Neural cell (in vitro differentiated cells): ENCODE data around the gene CIROP. TPM values are rescaled to one million over a fixed set of nuclear protein-coding genes. Genes with fewer than 3 reads are reported as not detected.

ENCODE experiments used
- H2AFZ ChIP-seq: fragments of 200-600, 300-800 bp; sonication (generic), shearing (Covaris generic); 2 replicates; pipeline ENCODE4 v1.6.0; 2014; ENCODE audit warnings: low read depth, mild to moderate bottlenecking, antibody characterized with exemption, low read length, moderate library complexity
- H3F3A ChIP-seq: fragments of 200-600 bp; shearing (Covaris generic); 2 replicates; pipeline ENCODE4 v1.6.1; 2016; ENCODE audit warnings: mild to moderate bottlenecking, moderate library complexity, mixed read lengths, antibody characterized with exemption, low read length; ENCODE audit not compliant: insufficient read depth, poor library complexity, severe bottlenecking
- H3K27ac ChIP-seq: fragments of 200-600, 300-800 bp; sonication (generic), shearing (Covaris generic); 2 replicates; pipeline ENCODE4 v1.5.1; 2014; ENCODE audit warnings: mild to moderate bottlenecking, low read length, moderate library complexity
- H3K27me3 ChIP-seq: fragments of 300-800, 200-600 bp; sonication (generic), shearing (Covaris generic); 2 replicates; pipeline ENCODE4 v1.6.0; 2014; ENCODE audit warnings: mild to moderate bottlenecking, low read depth, low read length, moderate library complexity; ENCODE audit not compliant: insufficient read depth
- H3K36me3 ChIP-seq: fragments of 300-800, 200-600 bp; sonication (generic), shearing (Covaris generic); 2 replicates; pipeline ENCODE4 v1.5.1; 2014; ENCODE audit warnings: mild to moderate bottlenecking, antibody characterized with exemption, low read length, moderate library complexity; ENCODE audit not compliant: insufficient read depth
- H3K4me2 ChIP-seq: fragments of 300-800, 200-600 bp; sonication (generic), shearing (Covaris generic); 2 replicates; pipeline ENCODE4 v1.6.0; 2014; ENCODE audit warnings: mild to moderate bottlenecking, low read length
- H3K4me3 ChIP-seq: fragments of 300-800, 200-600 bp; sonication (generic), shearing (Covaris generic); 2 replicates; pipeline ENCODE4 v1.5.1; 2014; ENCODE audit warnings: mild to moderate bottlenecking, low read length, moderate library complexity
- H3K79me2 ChIP-seq: fragments of 200-600 bp; shearing (Covaris generic); replicated peaks from 2 replicates; pipeline ENCODE4 v1.6.0; 2014; ENCODE audit warnings: mild to moderate bottlenecking, low read length, moderate library complexity; ENCODE audit not compliant: insufficient read depth
- H3K9ac ChIP-seq: fragments of 300-800, 200-600 bp; sonication (generic), shearing (Covaris generic); 2 replicates; pipeline ENCODE4 v1.6.1; 2016; ENCODE audit warnings: mild to moderate bottlenecking, low read length, mixed read lengths
- H3K9me2 ChIP-seq: fragments of 200-600 bp; shearing (Covaris generic); 2 replicates; pipeline ENCODE4 v1.6.1; 2016; ENCODE audit warnings: mild to moderate bottlenecking, low read length, mixed read lengths; ENCODE audit not compliant: insufficient read depth
- H3K9me3 ChIP-seq: fragments of 200-600, 300-800 bp; sonication (generic), shearing (Covaris generic); 2 replicates; pipeline ENCODE4 v1.6.1; 2016; ENCODE audit warnings: mild to moderate bottlenecking, mixed run types, low read length, moderate library complexity, mixed read lengths
- H4K20me1 ChIP-seq: fragments of 200-600 bp; shearing (Covaris generic); 2 replicates; pipeline ENCODE4 v1.6.1; 2016; ENCODE audit warnings: mild to moderate bottlenecking, mixed run types; ENCODE audit not compliant: insufficient read depth
- EZH2 ChIP-seq: fragments of 200-600, 300-800 bp; shearing (Covaris generic), sonication (generic); IDR thresholded peaks from 2 replicates; pipeline ENCODE4 v1.6.1; 2014; ENCODE audit warnings: antibody characterized with exemption, low read length, borderline replicate concordance, mild to moderate bottlenecking; ENCODE audit not compliant: insufficient read depth, poor library complexity, severe bottlenecking
- MXI1 ChIP-seq: fragments of 450-650 bp; conservative IDR thresholded peaks from 2 replicates; pipeline ENCODE4 v1.6.1; 2014; ENCODE audit warnings: antibody characterized with exemption, mild to moderate bottlenecking; ENCODE audit not compliant: poor library complexity, severe bottlenecking
- POLR2AphosphoS5 ChIP-seq: IDR thresholded peaks from 2 replicates; pipeline ENCODE4 v1.6.1; 2012
- RAD21 ChIP-seq: fragments of 450-650 bp; conservative IDR thresholded peaks from 2 replicates; pipeline ENCODE4 v1.6.1; 2014; ENCODE audit warnings: antibody characterized with exemption, mild to moderate bottlenecking, moderate library complexity
- SMC3 ChIP-seq: fragments of 450-650 bp; conservative IDR thresholded peaks from 2 replicates; pipeline ENCODE4 v1.6.1; 2014; ENCODE audit warnings: antibody characterized with exemption, mild to moderate bottlenecking, moderate library complexity; ENCODE audit not compliant: poor library complexity
- TAF1 ChIP-seq: IDR thresholded peaks from 2 replicates; pipeline ENCODE4 v1.6.1; 2012; ENCODE audit warnings: low read depth
- polyA plus RNA-seq: library from polyadenylated mRNA; depleted of rRNA; stranded (reverse); fragments of >200 nt; gene quantifications from 2 replicates; pipeline ENCODE4 v1.2.3, GENCODE V29; 2014
- TF ChIP-seq, protein P1 (sequence below): fragments of 450-650 bp; IDR thresholded peaks from 2 replicates; pipeline ENCODE4 v1.5.1; 2014; ENCODE audit warnings: antibody characterized with exemption, mild to moderate bottlenecking, moderate library complexity; ENCODE audit not compliant: poor library complexity, severe bottlenecking
- TF ChIP-seq, protein P2 (sequence below): IDR thresholded peaks from 2 replicates; pipeline ENCODE4 v1.6.1; 2012; ENCODE audit warnings: borderline replicate concordance

Gene CIROP
- polyA plus RNA-seq, 1 donor from 2014 or later, result not detected

DNA sequence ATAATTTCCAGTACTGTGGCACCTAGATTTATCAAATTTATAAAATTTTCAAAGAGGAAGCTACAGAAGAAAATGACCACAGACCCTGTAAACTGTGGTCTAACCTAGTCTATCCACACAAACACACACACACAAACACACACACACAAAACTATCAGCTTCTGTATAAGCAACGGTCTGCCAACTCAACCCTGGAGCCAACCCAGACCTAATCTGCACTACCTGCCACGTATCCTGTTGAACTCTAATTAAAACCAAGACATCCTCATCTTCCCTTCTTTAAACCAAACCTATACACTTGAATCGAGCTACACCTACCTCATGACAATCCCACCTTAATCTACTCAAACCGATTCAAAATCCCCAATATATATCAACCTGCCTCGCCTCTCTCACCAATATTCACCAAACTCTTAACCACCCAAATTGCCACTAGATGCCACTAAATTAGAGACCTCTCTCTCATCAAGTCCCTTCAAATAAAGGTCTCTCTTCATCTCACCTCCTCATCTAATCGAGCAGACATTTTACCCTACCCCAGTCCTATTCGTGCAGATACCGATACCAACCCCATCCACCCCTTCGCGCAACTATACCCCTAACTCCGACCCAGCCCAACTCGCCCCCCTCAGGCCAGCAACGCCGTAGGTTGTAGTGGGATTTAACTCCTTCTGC is 10.7 kb downstream of the CIROP start:
- no peaks in the 10 kb centered on the region for H3K36me3 ChIP-seq
- no peaks in the 10 kb centered on the region for H3K9me3 ChIP-seq
- no peaks in the 10 kb centered on the region for H3K9me2 ChIP-seq
- peak overlapping the region; percentile 96 for H3K9ac ChIP-seq
- H3K27ac ChIP-seq, result peak overlapping the region; percentile 96
- H2AFZ ChIP-seq, result peak overlapping the region; percentile 74
- no peaks in the 10 kb centered on the region for H3K27me3 ChIP-seq
- no peaks in the 10 kb centered on the region for H3F3A ChIP-seq
- peak overlapping the region; percentile 94 for H3K4me2 ChIP-seq
- no peaks in the 10 kb centered on the region for H4K20me1 ChIP-seq
- H3K79me2 ChIP-seq, result peaks cover 44% of the 10 kb centered on the region
- H3K4me3 ChIP-seq, result peak overlapping the region; percentile 74
- TF ChIP-seq POLR2AphosphoS5, result no peak
- TF ChIP-seq TAF1, result no peak
- peak; percentile 55 for TF ChIP-seq SMC3
- no peak for TF ChIP-seq RAD21
- TF ChIP-seq, protein P1, sequence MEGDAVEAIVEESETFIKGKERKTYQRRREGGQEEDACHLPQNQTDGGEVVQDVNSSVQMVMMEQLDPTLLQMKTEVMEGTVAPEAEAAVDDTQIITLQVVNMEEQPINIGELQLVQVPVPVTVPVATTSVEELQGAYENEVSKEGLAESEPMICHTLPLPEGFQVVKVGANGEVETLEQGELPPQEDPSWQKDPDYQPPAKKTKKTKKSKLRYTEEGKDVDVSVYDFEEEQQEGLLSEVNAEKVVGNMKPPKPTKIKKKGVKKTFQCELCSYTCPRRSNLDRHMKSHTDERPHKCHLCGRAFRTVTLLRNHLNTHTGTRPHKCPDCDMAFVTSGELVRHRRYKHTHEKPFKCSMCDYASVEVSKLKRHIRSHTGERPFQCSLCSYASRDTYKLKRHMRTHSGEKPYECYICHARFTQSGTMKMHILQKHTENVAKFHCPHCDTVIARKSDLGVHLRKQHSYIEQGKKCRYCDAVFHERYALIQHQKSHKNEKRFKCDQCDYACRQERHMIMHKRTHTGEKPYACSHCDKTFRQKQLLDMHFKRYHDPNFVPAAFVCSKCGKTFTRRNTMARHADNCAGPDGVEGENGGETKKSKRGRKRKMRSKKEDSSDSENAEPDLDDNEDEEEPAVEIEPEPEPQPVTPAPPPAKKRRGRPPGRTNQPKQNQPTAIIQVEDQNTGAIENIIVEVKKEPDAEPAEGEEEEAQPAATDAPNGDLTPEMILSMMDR, result peak; percentile 67
- TF ChIP-seq, protein P2, sequence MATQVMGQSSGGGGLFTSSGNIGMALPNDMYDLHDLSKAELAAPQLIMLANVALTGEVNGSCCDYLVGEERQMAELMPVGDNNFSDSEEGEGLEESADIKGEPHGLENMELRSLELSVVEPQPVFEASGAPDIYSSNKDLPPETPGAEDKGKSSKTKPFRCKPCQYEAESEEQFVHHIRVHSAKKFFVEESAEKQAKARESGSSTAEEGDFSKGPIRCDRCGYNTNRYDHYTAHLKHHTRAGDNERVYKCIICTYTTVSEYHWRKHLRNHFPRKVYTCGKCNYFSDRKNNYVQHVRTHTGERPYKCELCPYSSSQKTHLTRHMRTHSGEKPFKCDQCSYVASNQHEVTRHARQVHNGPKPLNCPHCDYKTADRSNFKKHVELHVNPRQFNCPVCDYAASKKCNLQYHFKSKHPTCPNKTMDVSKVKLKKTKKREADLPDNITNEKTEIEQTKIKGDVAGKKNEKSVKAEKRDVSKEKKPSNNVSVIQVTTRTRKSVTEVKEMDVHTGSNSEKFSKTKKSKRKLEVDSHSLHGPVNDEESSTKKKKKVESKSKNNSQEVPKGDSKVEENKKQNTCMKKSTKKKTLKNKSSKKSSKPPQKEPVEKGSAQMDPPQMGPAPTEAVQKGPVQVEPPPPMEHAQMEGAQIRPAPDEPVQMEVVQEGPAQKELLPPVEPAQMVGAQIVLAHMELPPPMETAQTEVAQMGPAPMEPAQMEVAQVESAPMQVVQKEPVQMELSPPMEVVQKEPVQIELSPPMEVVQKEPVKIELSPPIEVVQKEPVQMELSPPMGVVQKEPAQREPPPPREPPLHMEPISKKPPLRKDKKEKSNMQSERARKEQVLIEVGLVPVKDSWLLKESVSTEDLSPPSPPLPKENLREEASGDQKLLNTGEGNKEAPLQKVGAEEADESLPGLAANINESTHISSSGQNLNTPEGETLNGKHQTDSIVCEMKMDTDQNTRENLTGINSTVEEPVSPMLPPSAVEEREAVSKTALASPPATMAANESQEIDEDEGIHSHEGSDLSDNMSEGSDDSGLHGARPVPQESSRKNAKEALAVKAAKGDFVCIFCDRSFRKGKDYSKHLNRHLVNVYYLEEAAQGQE, result no peak
- no peak for TF ChIP-seq EZH2
- TF ChIP-seq MXI1, result peak; percentile 45

DNA sequence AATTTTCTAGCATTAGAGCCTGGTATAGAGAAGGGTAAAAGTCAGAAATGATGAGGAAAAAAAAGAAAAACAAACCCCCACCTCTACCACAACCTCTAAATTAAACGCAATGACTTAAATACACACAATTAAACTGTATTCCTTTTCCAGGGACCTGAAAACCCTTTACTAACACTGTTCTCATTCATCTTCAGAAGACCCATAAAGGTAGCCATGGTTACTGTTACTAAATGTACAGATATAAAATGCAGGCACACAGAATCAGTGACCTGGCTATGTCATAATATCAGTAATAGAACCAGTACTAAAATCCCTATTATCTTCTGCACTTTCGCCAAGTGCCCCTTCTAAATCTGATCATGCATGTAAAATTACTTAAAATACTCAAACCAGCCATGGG is 11.3 kb downstream of the CIROP start:
- Histone ChIP-seq H3K9me2 (no peaks in the 10 kb centered on the region), H3K27me3 (no peaks in the 10 kb centered on the region), H3K9ac (peak overlapping the region; percentile 96), H3F3A (no peaks in the 10 kb centered on the region), H3K4me2 (peak overlapping the region; percentile 94), H3K9me3 (no peaks in the 10 kb centered on the region), H3K36me3 (no peaks in the 10 kb centered on the region), H3K79me2 (peaks cover 44% of the 10 kb centered on the region), H4K20me1 (no peaks in the 10 kb centered on the region), H3K4me3 (peak overlapping the region; percentile 74), H2AFZ (no peak overlapping the region), H3K27ac (no peak overlapping the region)
- TF ChIP-seq MXI1, result no peak
- TF ChIP-seq, protein P1, result no peak
- no peak for TF ChIP-seq TAF1
- TF ChIP-seq, protein P2, result no peak
- TF ChIP-seq SMC3, result no peak
